Immature natural killer cell (primary cell): ENCODE data around the gene GRN. TPM values are rescaled to one million over a fixed set of nuclear protein-coding genes. Genes with fewer than 3 reads are reported as not detected.
A peak's percentile ranks its signal among the peaks of the same experiment; 100 is the strongest.
"Not testable (repeated sequence)": the region's sequence is repeated elsewhere in the genome, so short reads cannot be mapped to it uniquely, and the experiment has no call there.

Source experiments
- DNase-seq, 3 donors: peaks; one replicate each; pipeline ENCODE4 v3.0.0; 2022; ENCODE audit warnings: mixed read lengths in 1 of 3
- H3K27ac Mint-ChIP-seq, 6 donors: one replicate each; pipeline ENCODE4 v1.8.0; 2020; ENCODE audit warnings: mixed read lengths in 6 of 6, mild to moderate bottlenecking in 5 of 6, inconsistent platforms in 4 of 6, moderate library complexity in 3 of 6
- H3K27me3 Mint-ChIP-seq, 3 donors: one replicate each; pipeline ENCODE4 v1.8.0; 2020 to 2021; ENCODE audit warnings: low read depth in 3 of 3, mild to moderate bottlenecking in 3 of 3, mixed read lengths in 3 of 3, moderate library complexity in 3 of 3, inconsistent platforms in 1 of 3
- H3K36me3 Mint-ChIP-seq, 3 donors: one replicate each; pipeline ENCODE4 v1.8.0; 2020; ENCODE audit warnings: mixed read lengths in 3 of 3, inconsistent platforms in 2 of 3, mild to moderate bottlenecking in 2 of 3
- H3K4me1 Mint-ChIP-seq, 2 donors: one replicate each; pipeline ENCODE4 v1.8.0; 2020; ENCODE audit warnings: inconsistent platforms in 2 of 2, mild to moderate bottlenecking in 2 of 2, mixed read lengths in 2 of 2, moderate library complexity in 1 of 2
- H3K4me3 Mint-ChIP-seq, 5 donors: one replicate each; pipeline ENCODE4 v1.8.0; 2020; ENCODE audit warnings: mild to moderate bottlenecking in 5 of 5, mixed read lengths in 5 of 5, inconsistent platforms in 3 of 5, moderate library complexity in 3 of 5
- H3K9me3 Mint-ChIP-seq, 6 donors: one replicate each; pipeline ENCODE4 v1.8.0; 2020; ENCODE audit warnings: mild to moderate bottlenecking in 6 of 6, mixed read lengths in 6 of 6, inconsistent platforms in 4 of 6, moderate library complexity in 3 of 6
- polyA plus RNA-seq, 3 donors: library from polyadenylated mRNA; unstranded; fragments of 300-500 nt; fragmentation: Illumina TruSeq; gene quantifications; one replicate each; pipeline ENCODE4 v1.2.3, GENCODE V29; 2021

Gene GRN
- polyA plus RNA-seq, 3 donors from 2014 or later, result 50.9 to 103 (median 73.3) TPM

DNA sequence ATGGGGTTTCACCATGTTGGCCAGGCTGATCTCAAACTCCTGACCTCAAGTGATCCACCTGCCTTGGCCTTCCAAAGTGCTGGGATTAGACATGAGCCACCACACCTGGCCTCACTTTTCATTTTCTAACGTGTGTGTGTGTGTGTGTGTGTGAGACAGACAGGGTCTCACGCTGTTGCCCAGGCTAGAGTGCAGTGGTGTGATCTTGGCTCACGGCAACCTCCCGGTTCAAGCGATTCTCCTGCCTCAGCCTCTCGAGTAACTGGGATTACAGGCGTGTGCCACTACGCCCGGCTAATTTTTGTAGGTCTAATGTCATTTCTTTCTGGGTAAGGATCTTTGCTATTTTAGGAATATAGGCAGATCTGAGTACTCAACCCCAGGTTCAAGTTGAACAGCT, 49.0 kb downstream of the GRN start:
- peaks cover 1 to 11% (median 7%) of the 10 kb centered on the region in 3 donors for H3K27me3 Mint-ChIP-seq
- DNase-seq, H3K9me3 Mint-ChIP-seq, H3K27ac Mint-ChIP-seq, H3K4me3 Mint-ChIP-seq: not testable (repeated sequence)
- H3K36me3 Mint-ChIP-seq, result peaks cover 0 to 18% (median 4%) of the 10 kb centered on the region in 3 donors
- H3K4me1 Mint-ChIP-seq, result peaks cover 12 to 13% of the 10 kb centered on the region in 2 donors

GRCh38 chr17:44394833-44395232, 49.7 kb downstream of the GRN start:
- peaks cover 2 to 26% (median 7%) of the 10 kb centered on the region in 3 donors for H3K36me3 Mint-ChIP-seq
- H3K27ac Mint-ChIP-seq, result peak overlapping the region in 2 of 6 donors; percentile 12 to 59
- peaks cover 1 to 12% (median 5%) of the 10 kb centered on the region in 3 donors for H3K27me3 Mint-ChIP-seq
- H3K4me3 Mint-ChIP-seq, result no peak overlapping the region
- DNase-seq, result no peak
- no peaks in the 10 kb centered on the region for H3K9me3 Mint-ChIP-seq
- H3K4me1 Mint-ChIP-seq, result peaks cover 6% of the 10 kb centered on the region in 2 donors

- peaks cover 13 to 37% (median 19%) of the 10 kb centered on the region in 3 donors for H3K36me3 Mint-ChIP-seq
- H3K9me3 Mint-ChIP-seq, result no peaks in the 10 kb centered on the region
- H3K27me3 Mint-ChIP-seq, result peaks cover 1 to 14% (median 9%) of the 10 kb centered on the region in 3 donors
- no peak for DNase-seq
- H3K4me1 Mint-ChIP-seq, result peaks cover 11 to 12% of the 10 kb centered on the region in 2 donors
- H3K4me3 Mint-ChIP-seq, result no peak overlapping the region
- H3K27ac Mint-ChIP-seq, result peak overlapping the region in 3 of 6 donors; percentile 29 to 62 (median 34)
These were observed 51.8 kb downstream of the GRN start for GRCh38 chr17:44396946-44397345.

- Mint-ChIP-seq H3K36me3 (peaks cover 18 to 40% (median 25%) of the 10 kb centered on the region in 3 donors), H3K27ac (no peak overlapping the region), H3K27me3 (peaks cover 1 to 14% (median 9%) of the 10 kb centered on the region in 3 donors), H3K9me3 (no peaks in the 10 kb centered on the region), H3K4me1 (peaks cover 17 to 18% of the 10 kb centered on the region in 2 donors), H3K4me3 (no peak overlapping the region)
- DNase-seq, result no peak
These were observed 52.7 kb downstream of the GRN start for GRCh38 chr17:44397479-44398440.

- Mint-ChIP-seq H3K9me3 (no peaks in the 10 kb centered on the region), H3K4me1 (peaks cover 17 to 21% of the 10 kb centered on the region in 2 donors), H3K4me3 (no peak overlapping the region), H3K36me3 (peaks cover 18 to 41% (median 25%) of the 10 kb centered on the region in 3 donors), H3K27me3 (peaks cover 1 to 14% (median 9%) of the 10 kb centered on the region in 3 donors), H3K27ac (peak overlapping the region in 1 of 6 donors; percentile 35)
- DNase-seq, result no peak
These were observed 53.9 kb downstream of the GRN start for GRCh38 chr17:44398692-44399691.

GRCh38 chr17:44400226-44400847, 55.2 kb downstream of the GRN start:
- H3K4me3 Mint-ChIP-seq, result peak overlapping the region in 1 of 5 donors; percentile 20
- DNase-seq, result peak; percentile 22 to 39 (median 27)
- peaks cover 1 to 14% (median 9%) of the 10 kb centered on the region in 3 donors for H3K27me3 Mint-ChIP-seq
- H3K27ac Mint-ChIP-seq, result peak overlapping the region; percentile 45 to 85 (median 70)
- no peaks in the 10 kb centered on the region for H3K9me3 Mint-ChIP-seq
- H3K4me1 Mint-ChIP-seq, result peaks cover 17 to 21% of the 10 kb centered on the region in 2 donors
- H3K36me3 Mint-ChIP-seq, result peaks cover 22 to 41% (median 29%) of the 10 kb centered on the region in 3 donors

Other genes with a start within 250 kb of the GRN start
- 10 to 100 TPM; 12.0 to 28.7 (median 20.3) TPM for gene HDAC5, start 221.7 kb upstream of the GRN start, polyA plus RNA-seq
- 1 to 10 TPM in 1 of 3 donors, under 1 TPM in 1, not detected in 1; 0.22 to 1.0 TPM for gene HROB, start 203.4 kb upstream of the GRN start, polyA plus RNA-seq
- under 1 TPM in 1 of 3 donors, not detected in 2; 0.27 TPM for gene ASB16, start 174.6 kb upstream of the GRN start, polyA plus RNA-seq
- 10 to 100 TPM; 20.2 to 32.8 (median 26.5) TPM for gene TMUB2, start 158.3 kb upstream of the GRN start, polyA plus RNA-seq
- gene ATXN7L3, start 145.4 kb upstream of the GRN start, polyA plus RNA-seq, result 10 to 100 TPM in 1 of 3 donors, 1 to 10 TPM in 2; 5.1 to 11.9 (median 6.8) TPM
- 10 to 100 TPM in 2 of 3 donors, 1 to 10 TPM in 1; 7.2 to 68.8 (median 21.6) TPM for gene UBTF, start 125.6 kb upstream of the GRN start, polyA plus RNA-seq
- gene SLC4A1, start 77.2 kb upstream of the GRN start, polyA plus RNA-seq, result under 1 TPM in 1 of 3 donors, not detected in 2; 0.23 TPM
- not detected for gene RUNDC3A, start 36.7 kb upstream of the GRN start, polyA plus RNA-seq
- gene SLC25A39, start 20.5 kb upstream of the GRN start, polyA plus RNA-seq, result 100 to 1,000 TPM; 125 to 158 (median 127) TPM
- under 1 TPM in 1 of 3 donors, not detected in 2; 0.07 TPM for gene FAM171A2, start 18.6 kb downstream of the GRN start, polyA plus RNA-seq
- 1 to 10 TPM; 1.9 to 9.3 (median 2.8) TPM for gene ITGA2B, start 44.3 kb downstream of the GRN start, polyA plus RNA-seq
- gene GPATCH8, start 158.1 kb downstream of the GRN start, polyA plus RNA-seq, result 100 to 1,000 TPM in 1 of 3 donors, 10 to 100 TPM in 2; 15.5 to 101 (median 22.1) TPM
- gene FZD2, start 212.2 kb downstream of the GRN start, polyA plus RNA-seq, result 1 to 10 TPM in 1 of 3 donors, under 1 TPM in 2; 0.56 to 3.3 (median 0.97) TPM